IPS-NIHi7 (cell line): ENCODE data around the gene GDPD5.

Experiments used
- DNase-seq: peaks from one replicate; pipeline ENCODE4 v3.0.0; 2012; ENCODE audit warnings: mixed read lengths; ENCODE audit errors: extremely low spot score

GDPD5 gene

DNA sequence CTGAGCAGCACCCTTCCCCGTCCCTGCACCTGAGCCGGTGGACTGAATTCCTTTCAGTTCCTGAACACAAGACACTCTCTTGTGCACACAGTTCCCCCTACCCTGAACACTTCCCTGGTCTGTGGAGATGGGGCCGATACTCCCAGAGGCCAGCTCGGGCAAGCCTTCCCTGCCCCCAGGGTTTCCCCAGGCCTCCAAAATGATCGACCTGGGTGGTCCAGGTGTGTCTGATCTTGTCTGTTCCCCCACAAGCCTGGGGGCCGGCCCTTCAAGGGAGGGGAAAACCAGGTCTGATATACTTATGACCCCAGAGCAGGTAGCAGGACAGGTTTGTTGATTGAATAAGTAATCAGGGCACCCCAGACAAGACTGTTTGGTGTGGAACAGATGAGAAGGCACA is 52.1 kb downstream of the GDPD5 start:
- no peak for DNase-seq

DNA sequence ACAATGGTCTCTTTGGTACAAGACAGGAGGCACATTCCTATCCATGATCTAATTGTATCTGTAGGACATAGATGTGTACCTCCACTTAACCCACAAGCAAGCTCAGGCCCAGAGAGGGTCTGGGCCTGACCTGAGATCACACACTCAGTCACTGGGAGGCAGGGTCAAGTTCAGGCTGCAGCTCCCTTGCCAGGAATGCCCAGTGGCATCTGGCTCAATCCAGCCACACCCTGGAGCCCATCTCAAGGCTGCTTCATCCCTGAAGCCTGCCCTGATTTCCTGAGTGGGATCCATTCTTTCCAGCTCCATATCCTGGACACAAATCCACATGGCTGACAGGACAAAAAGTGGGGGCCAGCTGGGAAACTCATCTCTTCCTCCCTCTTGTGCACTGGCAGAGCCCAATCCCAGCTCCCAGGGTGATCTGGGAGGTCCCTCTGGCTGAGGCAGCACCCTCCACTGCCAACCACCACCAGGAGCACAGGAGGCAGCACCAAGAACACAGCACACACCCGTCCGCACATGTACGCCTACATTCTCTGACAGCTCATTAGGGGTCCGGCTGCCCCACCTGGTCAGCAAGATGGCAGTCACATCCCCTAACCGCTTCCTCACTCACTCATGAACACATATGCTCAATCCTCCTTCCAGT is 53.5 kb downstream of the GDPD5 start:
- no peak for DNase-seq

DNA sequence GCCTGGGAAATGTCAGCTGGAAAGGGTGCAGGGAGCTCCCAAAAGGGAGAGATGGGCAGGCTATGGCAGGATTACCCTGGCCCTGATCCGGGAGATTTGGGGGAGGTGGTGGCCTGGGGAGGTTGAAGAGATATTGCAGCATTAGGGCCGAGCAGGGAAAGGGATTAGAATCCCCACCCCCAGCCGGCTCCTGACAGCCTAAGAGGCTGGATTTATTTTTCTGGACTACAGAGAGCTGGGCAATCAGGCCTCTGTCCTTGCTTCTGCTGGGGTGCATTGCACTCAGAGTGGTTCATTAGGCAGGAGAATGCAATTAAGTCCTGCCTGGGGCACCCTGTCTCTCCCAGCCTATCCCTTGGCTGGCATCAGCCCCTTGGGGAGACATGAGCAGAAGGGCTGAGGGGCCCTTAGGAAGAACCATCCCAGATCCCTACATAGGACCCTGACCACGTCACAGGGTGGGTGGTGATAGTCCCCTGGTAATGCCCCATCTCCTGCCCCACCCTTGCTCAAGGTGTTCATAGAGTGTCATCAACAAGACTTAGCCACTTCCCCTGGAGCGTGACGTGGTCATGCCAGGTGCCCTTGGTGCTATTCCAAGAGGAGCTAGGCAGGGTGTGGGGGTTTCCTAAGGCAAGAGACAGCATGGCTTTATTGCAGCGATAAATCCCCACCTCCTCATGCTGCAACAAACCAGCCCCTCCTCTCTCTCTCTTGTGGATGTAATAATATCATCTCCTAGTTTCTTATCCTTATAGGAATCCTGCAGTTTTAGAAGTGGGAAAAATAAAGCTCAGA is 54.4 kb downstream of the GDPD5 start:
- DNase-seq, result no peak

DNA sequence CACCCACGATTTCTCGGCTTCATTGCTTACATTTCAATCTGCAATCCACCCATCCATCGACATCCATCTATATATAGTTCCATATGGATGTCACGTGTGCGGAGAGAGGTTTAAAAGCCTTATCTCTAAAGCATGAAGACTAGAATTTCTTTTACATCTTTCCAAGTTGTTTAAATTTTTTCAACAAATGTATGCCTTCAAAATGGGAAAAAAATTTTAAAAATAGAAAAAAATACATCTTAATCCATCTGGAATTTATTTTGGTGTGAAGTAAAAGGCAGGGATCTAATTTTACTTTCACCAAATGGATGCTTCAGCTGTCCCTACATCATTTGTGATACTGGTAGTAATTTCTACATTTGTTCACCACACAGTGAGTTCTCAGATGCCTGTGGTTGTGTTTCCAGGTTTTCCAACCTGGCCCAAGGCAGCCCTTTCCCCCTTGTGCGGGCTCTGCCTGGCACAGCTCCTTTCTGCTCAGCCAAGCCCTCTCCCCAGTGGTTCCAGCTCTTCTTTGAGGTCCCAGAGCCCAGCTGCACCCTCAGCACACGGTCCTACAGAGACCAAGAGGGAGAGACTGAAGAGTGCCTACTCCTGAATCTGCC is 55.2 kb downstream of the GDPD5 start:
- DNase-seq, result no peak

DNA sequence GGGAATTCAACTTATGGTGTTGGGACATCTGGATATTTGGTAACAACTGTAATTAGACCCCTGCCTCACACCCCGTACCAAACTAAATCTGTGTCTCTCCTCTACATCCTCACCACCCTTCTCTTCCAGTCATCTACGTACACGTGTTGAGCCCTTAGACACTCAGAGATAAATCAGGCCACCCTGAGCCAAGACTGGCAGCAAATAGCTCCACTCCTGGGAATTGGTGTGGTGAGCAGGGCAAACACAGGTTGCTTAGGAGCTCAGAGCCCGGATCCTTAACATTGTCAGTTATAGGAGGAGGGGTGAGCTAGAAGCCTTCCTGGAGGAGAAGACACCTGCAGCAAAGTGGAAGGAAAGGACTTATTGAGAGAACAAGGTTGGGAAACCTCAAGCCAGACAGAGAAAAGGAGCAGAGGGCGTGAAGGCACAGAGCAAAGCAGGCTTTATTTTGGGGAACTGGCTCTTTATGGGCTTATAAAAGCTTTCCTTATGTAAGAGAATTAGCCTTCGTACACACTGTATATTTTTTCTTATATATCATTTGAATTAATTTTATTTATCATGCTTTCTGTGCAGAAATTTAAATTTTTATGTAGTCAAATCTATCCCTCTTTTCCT is 55.8 kb downstream of the GDPD5 start:
- DNase-seq, result no peak

DNA sequence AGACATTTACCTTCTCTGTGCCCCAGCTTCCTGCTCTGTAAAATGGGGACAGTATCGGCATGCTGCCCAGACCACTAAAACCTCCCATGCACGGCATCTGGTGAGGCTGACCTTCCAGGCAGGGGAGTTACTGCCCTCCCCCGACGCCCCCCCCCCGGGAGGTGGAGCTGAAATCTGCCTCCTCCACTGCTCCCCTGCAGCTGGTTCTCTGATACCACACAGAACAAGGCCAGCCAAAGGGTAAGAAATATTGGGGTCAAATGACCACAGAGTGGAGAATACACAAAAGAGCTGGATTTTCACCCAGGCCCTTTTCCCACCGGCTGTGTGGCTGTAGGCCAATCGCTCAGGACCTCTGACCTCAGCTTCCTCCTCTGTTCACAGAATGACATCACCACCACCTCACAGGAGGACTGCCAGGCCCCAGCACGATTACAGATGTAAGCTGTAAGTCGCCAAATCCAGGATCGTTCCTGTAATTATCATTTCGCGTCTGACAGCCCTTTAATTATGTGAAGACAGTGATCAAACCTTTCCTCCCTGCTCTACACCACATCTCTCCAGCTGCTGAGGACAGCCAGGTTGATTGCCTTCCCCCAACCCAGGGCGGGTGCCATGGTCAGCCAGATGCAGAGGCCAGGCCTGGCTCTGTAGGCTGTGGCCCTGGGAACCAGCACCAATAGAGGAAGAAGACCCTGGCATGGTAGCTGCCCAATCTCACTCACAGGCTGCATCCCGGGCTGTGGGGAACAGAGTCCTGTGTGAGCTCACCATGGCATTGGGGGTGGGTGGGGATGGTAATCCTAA is 57.0 kb downstream of the GDPD5 start:
- DNase-seq, result no peak

DNA sequence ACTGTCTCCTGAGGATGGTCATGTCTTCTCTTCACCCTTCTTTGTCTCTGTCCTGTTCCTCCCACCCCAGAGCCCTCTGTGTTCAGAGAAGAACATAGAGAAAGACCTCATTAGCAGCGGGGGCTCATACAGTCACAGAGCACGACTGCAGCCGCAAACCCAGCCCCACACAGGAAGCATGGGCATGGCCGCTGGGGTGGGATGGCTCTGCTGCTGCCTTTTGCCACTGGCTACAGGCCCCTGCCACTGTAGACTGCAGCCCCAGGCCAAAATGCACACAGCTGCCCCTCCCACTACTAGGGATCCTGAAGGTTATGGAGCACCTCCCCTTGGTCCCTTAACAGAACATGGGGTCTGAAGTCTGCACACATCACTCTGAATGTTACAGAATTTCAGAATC is 57.9 kb downstream of the GDPD5 start:
- DNase-seq, result no peak

DNA sequence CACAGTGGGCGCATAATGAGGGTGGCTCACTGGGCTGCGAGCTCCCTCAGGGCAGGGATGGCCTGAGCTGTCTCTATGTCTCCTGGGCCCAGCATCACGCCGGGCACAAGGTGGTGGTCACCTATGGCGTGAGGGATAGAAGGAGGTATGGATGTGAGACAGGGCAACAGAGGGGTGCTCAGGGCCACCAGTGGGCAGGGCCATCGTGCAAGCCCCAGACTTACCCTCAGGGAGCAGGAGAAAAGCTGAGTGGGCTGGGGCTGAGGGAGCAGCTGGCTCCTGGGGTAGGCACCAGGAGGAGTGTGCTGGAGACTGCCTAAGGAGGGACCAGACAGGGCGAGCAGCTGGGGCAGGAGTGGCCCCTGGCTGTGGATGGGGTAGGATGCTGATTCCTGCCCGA is 58.4 kb downstream of the GDPD5 start:
- DNase-seq, result no peak

DNA sequence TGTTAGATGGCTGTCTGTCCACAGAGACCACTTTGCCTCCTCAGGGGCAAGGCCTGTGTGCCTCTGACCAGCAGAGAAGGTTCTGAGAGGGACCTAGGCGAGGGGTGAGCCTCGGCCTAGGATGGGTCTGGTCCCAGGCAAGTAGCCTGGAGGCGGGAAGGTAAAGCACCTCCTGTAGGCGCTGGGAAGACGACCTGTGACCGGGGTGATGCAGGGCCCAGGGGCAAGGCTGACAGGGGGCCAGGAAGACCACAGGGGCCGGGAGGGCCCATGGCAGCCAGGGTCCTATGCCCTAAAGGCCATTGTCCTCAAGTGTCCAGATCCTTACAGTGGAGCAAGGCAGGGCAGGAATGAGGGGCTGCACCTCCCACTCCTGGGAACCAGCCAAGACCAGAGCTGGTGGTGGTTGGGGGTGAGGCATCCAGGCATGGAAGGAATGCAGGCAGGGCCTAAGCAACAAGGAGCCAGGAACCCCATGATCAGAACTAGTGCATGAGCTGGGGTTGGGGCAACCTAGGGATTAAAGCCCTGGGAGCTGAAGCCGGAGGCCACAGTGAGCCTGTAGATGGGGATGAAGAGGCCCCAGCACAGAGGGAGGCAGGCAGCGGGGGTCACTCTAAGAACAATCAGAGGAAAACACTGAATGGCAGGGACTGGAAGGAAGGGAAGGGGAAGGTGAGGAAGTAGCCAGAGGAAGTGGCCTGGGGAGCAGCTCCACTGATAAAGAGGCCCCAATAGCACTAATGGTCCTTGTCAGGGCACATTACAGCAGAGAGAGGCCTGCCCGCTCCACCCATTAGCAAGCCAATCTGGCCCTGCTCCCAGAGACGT is 59.8 kb downstream of the GDPD5 start:
- peak; percentile 26 for DNase-seq

DNA sequence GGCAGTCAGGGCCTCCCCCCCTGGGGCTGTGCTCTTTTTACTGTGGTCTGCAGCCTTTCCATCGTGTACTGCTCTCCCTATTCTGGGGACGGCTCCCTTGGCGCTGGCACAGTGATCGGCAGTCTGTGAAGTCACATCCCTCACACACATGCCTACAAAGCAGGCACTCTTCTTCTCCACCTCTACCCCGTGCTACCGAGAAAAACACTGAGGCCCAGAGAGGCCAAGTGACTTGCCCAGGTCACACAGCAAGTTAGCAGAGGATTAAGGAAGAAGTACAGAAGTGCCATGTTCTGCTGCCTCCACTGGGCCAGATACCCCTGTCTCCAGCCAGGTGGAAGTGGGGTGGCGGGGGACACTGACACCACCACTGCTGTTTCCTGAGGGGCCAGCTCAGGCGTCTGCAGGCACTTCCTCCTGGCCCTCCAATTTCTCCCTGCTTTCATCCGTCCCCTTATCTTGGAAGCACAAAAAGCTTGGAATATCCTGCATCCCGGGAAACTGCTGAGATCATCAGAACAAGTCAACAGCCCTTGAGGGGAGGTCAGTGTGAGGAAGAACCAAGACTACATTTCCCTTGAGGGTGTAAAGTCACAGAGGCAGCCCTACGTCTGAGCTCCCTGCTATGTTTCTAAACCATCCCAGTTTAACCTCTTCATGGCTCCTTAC is 62.5 kb downstream of the GDPD5 start:
- DNase-seq, result no peak

DNA sequence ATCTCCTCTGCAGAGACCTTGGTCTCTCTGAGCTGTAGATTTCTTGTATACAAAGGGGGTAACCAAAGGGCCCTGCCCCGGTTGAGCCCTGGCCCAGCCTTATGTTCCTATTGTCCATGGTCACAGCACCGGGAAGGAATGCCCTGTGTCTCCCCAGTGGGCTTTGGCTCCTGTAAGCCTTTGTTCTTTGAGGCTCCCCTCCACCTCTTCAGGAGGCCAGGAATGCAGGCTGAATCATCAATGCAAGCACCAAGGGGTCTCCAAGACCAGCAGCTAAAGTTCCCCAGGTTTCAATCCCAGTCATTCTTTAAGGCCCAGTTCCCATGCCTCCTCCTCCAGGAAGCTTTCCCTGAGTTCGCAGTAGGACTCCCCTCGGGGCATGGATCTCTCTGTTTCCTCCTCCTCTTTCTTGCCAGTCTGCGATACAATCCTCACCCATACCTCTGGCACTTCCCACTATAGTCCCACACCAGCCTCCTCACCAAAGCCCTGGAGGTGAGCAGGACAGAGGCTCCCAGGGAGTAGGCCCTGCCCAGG is 63.6 kb downstream of the GDPD5 start:
- DNase-seq, result peak; percentile 60

DNA sequence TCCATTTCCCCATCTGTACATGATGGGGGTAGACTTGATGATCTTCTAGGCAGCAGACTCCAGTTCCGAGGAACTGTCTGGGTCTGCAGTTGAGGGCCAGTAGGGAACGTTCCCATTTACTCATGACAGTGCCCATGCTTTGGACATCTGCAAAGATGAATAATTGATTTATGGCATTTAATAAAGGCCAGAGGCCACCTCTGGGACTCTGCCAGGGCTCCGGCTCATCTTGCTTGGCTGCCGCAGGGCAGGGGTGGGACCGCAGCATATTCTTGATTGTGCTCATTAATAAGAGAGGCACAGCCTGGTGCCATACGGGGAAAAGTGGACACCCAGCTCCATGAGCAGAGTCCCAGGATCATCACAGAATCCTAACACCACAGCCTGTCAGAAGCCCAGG is 64.6 kb downstream of the GDPD5 start:
- no peak for DNase-seq

DNA sequence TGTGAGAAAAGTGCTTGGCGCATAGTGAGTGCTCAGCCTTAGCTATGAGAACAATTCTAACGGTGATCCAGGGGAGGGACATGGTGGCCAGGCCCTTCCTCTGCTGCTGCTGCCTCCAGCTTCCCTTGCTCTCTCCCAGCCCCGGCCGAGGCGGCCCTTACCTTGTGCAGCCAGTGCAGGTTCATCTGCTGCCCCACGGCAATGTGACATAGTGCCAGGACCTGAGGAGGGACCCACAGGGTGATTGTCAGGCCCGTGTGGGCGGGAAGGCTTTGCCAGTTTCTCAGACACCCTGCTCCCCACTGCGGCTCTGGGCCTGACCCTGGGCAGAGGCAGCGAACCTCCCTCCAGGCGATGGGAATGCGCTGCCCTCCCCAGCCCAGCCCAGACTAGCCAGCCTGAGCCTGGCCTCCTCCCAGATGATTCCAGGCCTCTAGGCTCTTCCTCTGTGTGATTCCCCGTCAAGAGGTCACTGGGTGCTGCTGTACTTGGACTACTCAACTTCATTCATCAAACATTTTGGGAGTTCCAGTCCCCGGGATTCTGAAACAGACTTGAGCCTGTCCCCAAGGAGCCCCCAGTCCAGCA is 69.1 kb downstream of the GDPD5 start:
- DNase-seq, result no peak

DNA sequence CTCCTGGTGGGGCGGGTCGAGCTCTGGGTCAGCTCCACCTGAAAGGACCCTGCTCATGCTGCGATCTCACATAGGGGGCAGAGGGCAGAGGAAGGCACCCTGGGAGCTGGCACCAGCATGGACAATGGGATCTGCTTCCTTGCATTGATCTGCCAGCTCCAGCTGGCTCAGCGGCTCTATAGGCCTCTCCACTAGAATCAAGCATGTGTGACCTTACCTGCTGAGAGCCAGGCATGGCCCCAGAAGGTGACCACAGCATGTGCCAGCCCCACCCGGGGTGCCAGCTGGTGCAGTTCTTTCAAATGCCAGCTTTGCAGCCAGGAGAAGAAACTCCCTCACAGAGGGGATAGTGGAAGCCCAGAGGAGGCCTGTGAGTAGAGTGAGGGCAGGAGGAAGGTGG is 70.8 kb downstream of the GDPD5 start:
- no peak for DNase-seq

DNA sequence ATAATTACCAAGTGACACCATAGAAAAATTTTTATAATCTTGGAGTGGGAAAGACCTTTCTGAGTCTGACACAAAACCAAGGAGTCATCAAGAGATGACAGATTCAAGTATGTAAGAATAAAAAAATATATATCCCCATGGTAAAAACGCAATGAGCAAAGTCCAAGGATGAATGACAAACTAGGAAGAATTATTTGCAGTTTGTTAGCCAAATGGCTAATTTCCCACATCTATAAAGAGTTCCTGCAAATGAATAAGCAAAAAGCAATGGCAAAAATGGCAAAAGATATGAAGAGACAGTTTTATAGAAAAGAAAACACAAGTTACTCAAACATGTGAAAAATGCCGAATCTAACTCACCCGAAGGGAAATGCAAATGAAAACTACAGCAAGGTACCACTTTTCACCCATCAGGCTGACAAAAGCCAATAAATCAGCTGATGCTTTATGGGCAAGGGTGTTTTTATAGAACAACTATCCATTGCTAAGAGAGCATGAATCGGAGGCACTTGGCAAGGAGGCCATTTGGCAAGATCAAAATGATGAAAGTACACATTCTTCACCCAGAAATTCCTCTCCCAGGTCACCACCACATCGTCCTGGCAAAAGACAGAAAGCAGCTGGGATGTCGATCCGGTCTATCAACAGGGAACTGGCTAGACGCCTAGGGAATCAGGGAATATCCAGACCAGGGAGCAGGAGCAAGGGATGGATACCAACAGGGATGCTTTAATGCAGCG is 71.7 kb downstream of the GDPD5 start:
- no peak for DNase-seq

DNA sequence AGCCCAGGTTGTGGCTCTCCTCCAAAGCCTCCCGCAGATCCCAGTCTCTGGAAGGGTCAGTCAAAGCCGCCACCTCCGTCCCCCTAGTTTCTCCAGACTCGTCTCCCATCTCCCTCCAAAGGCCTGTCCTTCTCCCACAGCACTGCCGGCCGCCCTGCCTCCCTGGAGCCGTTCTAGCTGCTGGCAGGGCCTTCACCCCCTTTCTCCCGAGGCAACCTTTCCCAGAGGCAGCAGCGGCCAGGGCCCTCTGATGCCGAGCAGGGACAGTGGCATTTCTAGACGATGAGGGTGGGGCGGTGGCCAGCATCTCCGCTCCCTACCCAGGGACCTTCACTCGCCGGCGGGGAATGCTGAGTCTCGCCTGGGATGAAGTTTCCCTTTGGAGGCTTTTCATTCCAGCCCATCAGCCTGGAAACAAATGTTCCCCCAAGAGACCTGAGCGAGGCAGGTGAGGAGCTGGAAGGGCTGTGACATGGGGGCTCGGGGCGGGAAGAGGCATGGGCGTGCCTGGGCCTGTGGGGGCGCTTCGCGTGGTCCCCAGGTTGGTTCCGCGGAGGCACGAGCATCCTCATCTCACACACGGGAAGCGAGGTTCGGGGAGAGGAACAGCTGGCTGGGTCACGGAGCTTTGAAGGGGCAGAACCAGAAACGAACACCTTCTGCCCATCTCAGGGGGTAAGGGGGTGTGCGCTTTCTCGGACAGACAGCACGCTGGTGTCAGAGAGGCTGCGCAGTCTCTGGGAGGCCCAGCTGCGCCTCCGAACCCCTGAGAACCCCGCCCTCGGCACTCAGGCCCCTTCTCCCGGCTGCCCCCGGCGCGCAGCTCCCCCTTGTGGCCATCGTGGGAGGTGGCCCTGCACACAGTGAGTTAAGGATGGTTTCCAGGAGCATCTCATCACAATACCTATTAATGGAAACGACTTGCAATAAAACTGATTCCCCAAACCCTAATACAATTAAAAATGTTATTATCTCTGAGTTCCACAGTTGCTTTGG is 74.6 kb downstream of the GDPD5 start:
- peak; percentile 83 for DNase-seq

DNA sequence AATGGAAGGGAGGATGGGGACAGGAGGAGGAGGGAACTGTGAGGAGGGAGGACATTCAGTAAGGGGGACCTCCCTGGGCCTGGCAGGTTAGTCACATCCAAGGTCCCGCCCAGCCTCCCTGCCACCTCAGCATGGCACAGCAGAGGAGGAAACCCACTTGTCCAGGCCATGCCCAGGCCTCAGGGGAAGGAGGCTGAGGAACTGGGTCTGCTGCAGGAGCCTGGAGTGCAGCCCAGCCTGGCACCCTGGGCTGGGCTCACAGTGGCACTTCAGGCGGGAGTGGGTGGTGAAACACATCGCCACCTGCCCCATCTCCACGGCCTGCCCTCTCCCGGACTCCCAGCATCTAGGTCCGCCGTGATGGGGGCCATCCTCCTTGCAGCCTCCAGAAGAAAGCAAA is 75.5 kb downstream of the GDPD5 start:
- no peak for DNase-seq

DNA sequence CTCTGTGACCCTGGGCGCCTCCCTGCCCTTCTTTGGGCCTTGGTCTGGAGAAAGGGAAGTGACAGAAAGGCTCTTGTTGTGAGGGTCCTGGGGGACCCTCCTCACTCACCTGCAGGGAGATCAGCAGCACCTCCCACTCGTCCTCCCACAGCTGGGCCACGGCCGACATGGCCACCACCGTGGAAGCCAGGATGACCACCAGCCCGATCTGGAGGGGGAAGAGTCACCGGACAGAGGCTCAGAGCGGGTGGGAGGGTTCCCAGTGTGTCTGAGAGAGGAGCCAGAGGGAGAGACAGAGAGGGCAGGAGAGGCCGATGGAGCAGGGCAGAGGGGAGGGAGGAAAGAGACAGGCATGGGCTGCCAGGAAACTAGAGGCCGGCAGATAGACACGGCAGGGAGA is 76.0 kb downstream of the GDPD5 start:
- no peak for DNase-seq
